HUDEP-2 (cell line): Measurements from ENCODE around the gene ELN.

Experiments used
- DNase-seq, 76 experiments: peaks; one replicate each; lab custom pipeline; 2025; ENCODE audit not compliant: unreplicated experiment in 76 of 76; lab: John Stamatoyannopoulos, UW

The ELN gene

DNA sequence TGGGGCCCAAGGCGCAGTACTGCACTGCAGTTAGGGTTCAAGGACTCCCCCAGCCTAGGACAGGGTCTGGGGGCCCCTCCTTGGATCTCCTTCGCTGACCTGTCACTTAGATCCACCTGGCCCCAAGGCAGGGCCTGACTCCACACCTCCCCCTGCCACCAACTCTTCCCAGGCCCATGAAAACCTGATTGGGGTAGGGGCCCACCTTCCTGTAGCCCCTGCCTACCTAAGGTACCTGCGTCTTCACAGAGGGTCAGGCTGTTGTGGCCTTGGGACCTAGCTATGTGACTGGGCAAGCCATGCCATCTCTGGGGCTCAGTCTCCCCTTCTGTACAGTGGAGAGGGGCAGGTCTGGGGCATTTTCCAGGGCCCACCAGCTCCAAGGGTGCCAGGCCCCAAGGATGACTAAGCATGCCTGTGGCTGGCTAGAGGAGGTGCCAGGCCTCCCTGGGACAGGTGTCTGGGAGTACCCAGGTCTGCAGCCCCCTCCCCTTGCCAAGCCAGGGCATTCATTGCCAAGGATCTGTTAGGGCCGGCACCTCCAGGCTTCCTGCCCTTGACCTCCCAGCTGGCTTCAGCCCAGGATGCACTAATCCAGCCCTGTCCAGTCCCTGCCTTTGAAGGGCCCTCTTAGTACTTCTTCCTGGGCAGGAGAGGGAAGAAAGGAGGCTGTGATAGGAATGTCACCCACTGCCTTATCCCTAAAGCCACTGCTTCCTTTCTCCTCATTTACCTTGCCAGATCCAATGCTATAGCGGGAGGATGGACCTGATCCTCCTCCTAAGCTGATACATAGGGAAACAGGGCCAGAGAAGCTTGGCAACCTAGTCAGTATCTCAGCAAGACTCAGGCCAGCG, 57.0 kb downstream of the ELN start:
- DNase-seq: no peak

GRCh38 chr7:74087791-74088453, 59.9 kb downstream of the ELN start:
- no peak for DNase-seq

DNA sequence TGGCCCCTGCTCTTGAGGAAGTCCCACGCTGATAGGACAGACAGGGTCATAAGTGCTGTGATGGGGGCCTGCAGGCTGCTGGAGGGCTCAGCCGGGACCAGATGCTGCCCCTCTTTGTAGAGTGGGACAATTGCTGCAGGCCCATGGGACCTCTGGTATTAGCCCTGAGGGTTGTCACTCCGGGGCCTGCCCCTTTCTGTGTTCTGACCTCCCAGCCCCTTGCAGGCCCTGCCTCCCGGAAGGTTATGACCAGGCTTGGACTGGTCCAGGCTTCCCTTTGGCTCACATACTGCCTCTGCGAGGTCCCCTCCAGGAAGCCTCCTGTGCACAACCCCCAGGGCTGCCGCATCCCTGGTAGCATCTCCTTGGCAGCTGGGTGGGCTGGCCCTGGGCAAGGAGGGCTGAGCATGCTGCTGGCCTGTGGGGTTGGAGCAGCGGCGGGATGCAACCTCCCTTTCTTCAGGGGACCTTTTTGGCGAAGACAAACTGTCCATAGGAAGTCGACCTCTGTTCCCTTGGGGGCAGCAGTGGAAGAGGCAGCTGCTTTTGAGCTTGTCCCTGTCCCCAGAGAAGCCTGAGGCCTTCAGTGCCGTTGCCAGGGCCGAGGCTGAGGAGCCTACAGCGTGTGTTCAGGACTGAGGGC, 64.5 kb downstream of the ELN start:
- no peak for DNase-seq

GRCh38 chr7:74092964-74093471, 65.0 kb downstream of the ELN start:
- no peak for DNase-seq

- no peak for DNase-seq
Measured at GRCh38 chr7:74093671-74094223, 65.8 kb downstream of the ELN start.

DNA sequence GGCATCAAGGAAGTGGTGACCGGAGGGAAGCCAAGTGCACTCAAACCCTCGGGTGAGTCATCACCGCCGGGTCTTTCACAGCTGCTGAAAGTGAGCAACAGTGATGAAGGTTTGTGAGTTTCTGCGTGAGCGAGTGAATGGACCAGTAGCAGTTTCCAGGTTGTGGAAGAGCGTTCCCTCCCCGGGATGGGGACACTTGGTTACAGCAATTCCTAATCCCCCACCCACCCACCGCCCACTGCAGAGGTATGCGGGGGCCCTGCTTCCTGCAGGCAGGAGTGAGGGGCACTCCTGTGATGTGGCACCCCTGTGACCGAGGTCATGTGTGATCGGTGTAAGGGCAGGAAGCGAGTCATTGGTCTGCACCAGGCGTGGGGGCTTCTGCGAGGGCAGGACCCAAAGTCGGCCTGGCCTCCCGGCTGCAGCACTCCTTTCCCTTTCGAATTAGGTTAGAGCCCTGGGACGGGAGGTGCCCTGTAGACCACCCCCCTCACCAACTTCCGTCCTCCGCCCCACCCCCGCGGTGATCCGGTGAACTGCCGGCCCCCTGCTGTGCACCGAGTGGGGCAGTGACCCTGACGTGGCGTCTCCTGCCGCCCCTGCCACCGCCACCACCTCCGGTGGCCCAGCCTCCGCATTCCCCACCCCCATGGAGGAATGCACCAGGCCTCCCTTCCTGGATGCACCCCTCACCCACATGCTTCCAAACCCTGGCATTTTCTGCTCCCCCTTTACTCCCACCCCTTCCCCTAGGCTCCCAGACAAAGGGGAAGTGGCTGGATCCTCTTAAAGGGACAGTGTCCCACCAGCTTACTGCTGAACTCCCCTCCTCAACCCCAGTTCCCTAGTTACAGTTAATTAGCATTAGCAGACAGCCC, 66.5 kb downstream of the ELN start:
- peak in 43 of 76 experiments; percentile 3 to 53 (median 28) for DNase-seq

GRCh38 chr7:74095135-74095534, 67.2 kb downstream of the ELN start:
- DNase-seq: no peak

DNA sequence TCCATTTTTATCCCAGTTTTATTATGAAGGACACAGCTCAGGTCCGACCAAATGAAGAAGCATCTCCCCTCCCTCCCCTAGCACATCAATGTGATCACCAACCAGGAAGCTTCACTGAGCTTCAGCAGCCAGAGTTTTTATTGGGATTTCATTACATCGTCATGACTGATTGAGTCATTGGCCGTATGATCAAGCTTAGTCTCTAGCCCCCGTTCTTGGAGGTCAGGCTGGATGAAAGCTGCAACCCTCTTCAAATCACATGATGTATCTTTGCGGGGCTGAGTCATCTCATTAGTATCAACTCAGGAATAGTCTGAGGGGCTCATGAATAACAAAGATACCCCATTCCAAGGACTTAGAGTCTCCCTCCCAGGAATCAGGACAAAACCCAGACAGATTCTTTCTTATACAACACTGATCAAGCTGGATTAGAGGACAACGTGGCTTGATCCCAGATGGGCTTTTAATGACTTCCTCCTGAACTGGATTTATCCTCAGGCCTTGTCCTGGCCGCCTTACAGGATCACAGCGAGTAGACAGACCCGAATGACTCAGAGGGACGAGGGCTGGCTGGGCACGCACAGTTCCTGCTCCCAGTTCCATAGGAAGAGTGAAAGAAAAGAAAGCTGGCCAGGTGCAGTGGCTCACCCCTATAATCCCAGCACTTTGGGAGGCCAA, 70.1 kb downstream of the ELN start:
- DNase-seq: no peak

GRCh38 chr7:74099031-74099430, 71.1 kb downstream of the ELN start:
- no peak for DNase-seq

DNA sequence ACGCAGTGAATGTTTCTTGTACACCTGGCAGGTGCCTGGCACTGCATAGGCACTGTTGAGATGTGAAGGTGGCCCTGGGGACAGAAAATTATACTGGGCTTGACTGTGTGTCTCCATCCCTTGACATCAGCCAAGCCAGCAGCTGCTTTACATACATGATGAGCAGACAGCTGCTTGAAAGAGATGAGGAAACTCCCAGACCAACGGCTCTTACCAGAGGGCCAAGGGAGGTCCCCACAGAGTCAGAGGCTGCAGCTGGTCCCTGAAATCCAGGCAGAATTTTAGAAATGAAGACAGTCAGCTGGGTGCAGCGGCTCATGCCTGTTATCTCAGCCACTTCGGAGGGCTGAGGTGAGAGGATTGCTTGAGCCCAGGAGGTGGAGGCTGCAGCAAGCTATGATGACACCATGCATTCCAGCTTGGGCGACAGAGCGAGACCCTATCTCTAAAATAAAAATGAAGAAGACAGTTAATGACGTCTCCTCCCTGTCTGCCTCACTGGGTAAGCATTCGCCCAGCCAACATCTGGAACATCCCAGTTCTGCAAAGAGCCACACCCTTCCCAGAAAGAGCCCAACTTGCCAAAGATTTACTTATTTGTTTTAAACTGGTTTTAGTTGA, 73.2 kb downstream of the ELN start:
- peak in 66 of 76 experiments; percentile 4 to 80 (median 40) for DNase-seq

GRCh38 chr7:74103219-74103772, 75.3 kb downstream of the ELN start:
- no peak for DNase-seq

DNA sequence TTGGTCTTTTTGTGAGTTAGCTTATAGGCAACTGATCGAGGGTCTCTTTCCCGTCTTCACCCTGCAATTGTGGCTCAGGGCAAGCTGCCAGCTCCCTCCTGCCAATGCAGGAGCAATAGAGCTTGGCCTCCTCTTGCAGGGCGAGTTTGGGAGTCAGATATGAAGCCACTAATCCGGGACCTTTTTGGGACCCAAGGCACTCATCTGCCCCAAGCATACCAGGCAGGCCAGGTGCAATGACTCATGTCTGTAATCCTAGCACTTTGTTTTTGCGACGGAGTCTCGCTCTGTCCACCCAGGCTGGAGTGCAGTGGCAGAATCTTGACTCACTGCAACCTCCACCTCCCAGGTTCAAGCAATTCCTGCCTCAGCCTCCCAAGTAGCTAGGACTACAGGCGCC, 76.7 kb downstream of the ELN start:
- DNase-seq: no peak

DNA sequence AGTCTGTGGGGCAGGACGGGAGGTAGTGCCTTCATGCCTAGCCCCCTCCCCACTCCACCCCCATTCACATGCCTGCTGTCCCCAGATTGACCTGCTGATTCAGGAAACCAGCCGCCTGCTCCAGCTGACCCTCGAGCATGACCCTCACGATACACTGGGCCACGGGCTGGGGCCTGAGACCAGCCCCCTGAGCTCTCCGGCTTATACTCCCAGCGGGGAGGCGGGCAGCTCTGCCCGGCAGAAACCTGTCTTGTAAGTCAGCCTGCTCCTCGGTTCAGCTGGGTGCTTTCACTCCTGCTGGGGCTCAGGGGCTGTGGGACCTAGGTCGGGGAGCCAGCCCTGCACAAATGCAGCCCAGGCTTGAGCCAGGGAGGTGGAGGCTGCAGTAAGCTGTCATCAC, 78.0 kb downstream of the ELN start:
- no peak for DNase-seq

GRCh38 chr7:74106846-74107245, 78.9 kb downstream of the ELN start:
- no peak for DNase-seq

GRCh38 chr7:74115326-74115725, 87.4 kb downstream of the ELN start:
- no peak for DNase-seq

DNA sequence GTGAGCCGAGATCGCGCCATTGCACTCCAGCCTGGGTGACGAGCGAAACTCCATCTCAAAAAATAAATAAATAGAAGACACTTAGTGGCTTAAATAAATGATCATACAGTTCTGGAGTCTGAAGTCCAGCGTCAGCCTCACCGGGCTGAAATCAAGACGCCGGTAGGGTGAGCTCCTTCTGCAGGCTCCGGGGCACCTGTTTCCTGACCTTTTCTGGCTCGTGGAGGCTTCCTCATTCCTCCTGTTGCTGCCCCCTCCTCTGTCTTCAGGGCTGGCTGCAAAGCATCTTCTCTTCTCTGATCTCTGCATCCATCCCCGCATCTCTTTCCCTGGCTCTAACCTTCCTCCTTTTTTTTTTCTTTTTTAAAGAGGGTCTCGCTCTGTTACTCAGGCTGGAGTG, 88.4 kb downstream of the ELN start:
- no peak for DNase-seq
